GM12891 (cell line): ENCODE measurements around the gene SLIT1.

ENCODE experiments used
- POLR2A ChIP-seq: IDR thresholded peaks from 2 replicates; pipeline ENCODE4 v1.6.1; 2011; ENCODE audit warnings: low read depth, low read length, control low read depth
- POLR2AphosphoS5 ChIP-seq: IDR thresholded peaks from 2 replicates; pipeline ENCODE4 v1.6.1; 2011; ENCODE audit warnings: low read depth, low read length, control low read depth
- POU2F2 ChIP-seq: IDR thresholded peaks from 2 replicates; pipeline ENCODE4 v1.6.1; 2011; ENCODE audit warnings: low read depth, mild to moderate bottlenecking, control low read depth, low read length, moderate library complexity
- SPI1 ChIP-seq: IDR thresholded peaks from 2 replicates; pipeline ENCODE4 v1.6.1; 2011; ENCODE audit warnings: low read depth, low read length, control low read depth
- TAF1 ChIP-seq: IDR thresholded peaks from 2 replicates; pipeline ENCODE4 v1.6.1; 2011; ENCODE audit warnings: low read depth, low read length, control low read depth

GRCh38 chr10:97019213-97019844 lies 166.4 kb downstream of the SLIT1 start:
- TF ChIP-seq POLR2A, result no peak
- TF ChIP-seq SPI1, result no peak
- TF ChIP-seq TAF1, result no peak
- TF ChIP-seq POLR2AphosphoS5, result no peak
- no peak for TF ChIP-seq POU2F2
